Central memory CD4-positive, alpha-beta T cell (primary cell): ENCODE measurements around the gene SOWAHA.
"Not testable (repeated sequence)": the region's sequence is repeated elsewhere in the genome, so short reads cannot be mapped to it uniquely, and the experiment has no call there.

ENCODE experiments used
- DNase-seq: peaks from one replicate; pipeline ENCODE4 v3.0.0; 2022

Gene SOWAHA

GRCh38 chr5:132778129-132778528 lies 35.0 kb upstream of the SOWAHA start:
- no peak for DNase-seq

- DNase-seq: no peak
Measured at GRCh38 chr5:132778856-132779255, 34.2 kb upstream of the SOWAHA start.

- DNase-seq: no peak
Measured at GRCh38 chr5:132779961-132780360, 33.1 kb upstream of the SOWAHA start.

GRCh38 chr5:132780577-132780976 lies 32.5 kb upstream of the SOWAHA start:
- DNase-seq: no peak

GRCh38 chr5:132781029-132781428 lies 32.1 kb upstream of the SOWAHA start:
- no peak for DNase-seq

- no peak for DNase-seq
Measured at GRCh38 chr5:132782101-132782500, 31.0 kb upstream of the SOWAHA start.

GRCh38 chr5:132785365-132785764 lies 27.7 kb upstream of the SOWAHA start:
- DNase-seq: no peak

GRCh38 chr5:132785864-132786263 lies 27.2 kb upstream of the SOWAHA start:
- no peak for DNase-seq

- no peak for DNase-seq
Measured at GRCh38 chr5:132787076-132787475, 26.0 kb upstream of the SOWAHA start.

- no peak for DNase-seq
Measured at GRCh38 chr5:132788508-132788907, 24.6 kb upstream of the SOWAHA start.

- no peak for DNase-seq
Measured at GRCh38 chr5:132788990-132789886, 23.9 kb upstream of the SOWAHA start.

- DNase-seq: no peak
Measured at GRCh38 chr5:132790201-132790865, 22.8 kb upstream of the SOWAHA start.

- DNase-seq: no peak
Measured at GRCh38 chr5:132791026-132791425, 22.1 kb upstream of the SOWAHA start.

GRCh38 chr5:132797651-132798050 lies 15.5 kb upstream of the SOWAHA start:
- no peak for DNase-seq

- no peak for DNase-seq
Measured at GRCh38 chr5:132799392-132799791, 13.7 kb upstream of the SOWAHA start.

- DNase-seq: no peak
Measured at GRCh38 chr5:132800545-132800944, 12.6 kb upstream of the SOWAHA start.

GRCh38 chr5:132802044-132802684 lies 10.9 kb upstream of the SOWAHA start:
- no peak for DNase-seq

GRCh38 chr5:132802685-132803066 lies 10.4 kb upstream of the SOWAHA start:
- DNase-seq: not testable (repeated sequence)

GRCh38 chr5:132804219-132804618 lies 8.9 kb upstream of the SOWAHA start:
- not testable (repeated sequence) for DNase-seq

- not testable (repeated sequence) for DNase-seq
Measured at GRCh38 chr5:132805872-132806271, 7.2 kb upstream of the SOWAHA start.

GRCh38 chr5:132806804-132807162 lies 6.3 kb upstream of the SOWAHA start:
- DNase-seq: not testable (repeated sequence)

GRCh38 chr5:132807163-132807838 lies 5.8 kb upstream of the SOWAHA start:
- DNase-seq: no peak

- no peak for DNase-seq
Measured at GRCh38 chr5:132808448-132808847, 4.7 kb upstream of the SOWAHA start.
